Mesenteric fat pad (tissue), 1 donor: ENCODE results near the gene TSHZ2. TPM values are rescaled to one million over a fixed set of nuclear protein-coding genes. Genes with fewer than 3 reads are reported as not detected.

Source experiments
- DNase-seq: peaks from one replicate; pipeline ENCODE4 v3.0.0-alpha.2; 2020; ENCODE audit warnings: low spot score
- total RNA-seq: library from RNA; stranded (reverse); fragmentation: NEBNext Ultra II Directional; extraction: Animal tissue kit (Norgen Biotek cat#: 25700); gene quantifications from one replicate; pipeline ENCODE4 v1.2.1, GENCODE V29; 2021
- donor health status: DM: yes; HTN: yes; CAD: no.

TSHZ2 gene
- total RNA-seq, 1 donor from 2014 or later: 60.5 TPM

DNA sequence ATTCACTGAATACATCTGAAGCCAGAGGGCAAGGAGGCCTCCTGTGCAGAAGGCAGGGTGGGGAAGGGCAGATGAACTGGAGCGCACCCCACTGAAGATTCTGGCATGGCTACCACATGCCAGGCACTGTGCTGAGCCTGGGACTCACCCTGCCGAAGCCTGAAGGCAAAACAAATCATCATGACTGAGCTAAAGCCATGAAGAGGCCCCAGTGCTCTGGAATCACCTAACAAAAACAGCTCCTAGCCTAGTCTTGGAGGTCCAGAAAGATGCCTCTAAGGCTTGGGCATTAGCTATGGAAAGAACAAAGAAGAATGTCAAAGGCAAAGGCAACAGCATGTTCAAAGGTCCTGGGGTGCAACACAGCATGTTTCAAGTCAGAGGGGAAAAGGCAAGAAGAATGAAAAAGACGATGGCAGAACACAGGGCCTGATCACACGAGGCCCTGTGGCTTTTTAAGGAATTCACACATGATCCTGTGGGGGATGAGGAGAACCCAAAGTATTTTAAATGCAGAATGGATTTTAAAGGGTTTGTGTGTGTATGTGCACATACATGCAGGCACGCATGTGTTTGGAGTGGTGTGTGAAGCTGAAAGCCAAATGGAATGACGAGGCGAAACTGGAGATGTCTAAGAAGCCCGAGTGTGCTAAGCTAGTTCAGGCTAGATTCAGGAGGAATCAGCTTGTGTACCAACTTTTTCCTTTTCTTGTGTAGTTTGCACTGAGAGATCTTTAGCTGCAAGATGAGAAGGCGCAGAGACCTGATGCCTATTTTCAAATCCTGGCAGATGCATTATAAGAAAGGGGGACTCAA is 360.1 kb downstream of the TSHZ2 start:
- no peak for DNase-seq

- DNase-seq: no peak
These were observed 362.7 kb downstream of the TSHZ2 start for GRCh38 chr20:53334861-53335260.

DNA sequence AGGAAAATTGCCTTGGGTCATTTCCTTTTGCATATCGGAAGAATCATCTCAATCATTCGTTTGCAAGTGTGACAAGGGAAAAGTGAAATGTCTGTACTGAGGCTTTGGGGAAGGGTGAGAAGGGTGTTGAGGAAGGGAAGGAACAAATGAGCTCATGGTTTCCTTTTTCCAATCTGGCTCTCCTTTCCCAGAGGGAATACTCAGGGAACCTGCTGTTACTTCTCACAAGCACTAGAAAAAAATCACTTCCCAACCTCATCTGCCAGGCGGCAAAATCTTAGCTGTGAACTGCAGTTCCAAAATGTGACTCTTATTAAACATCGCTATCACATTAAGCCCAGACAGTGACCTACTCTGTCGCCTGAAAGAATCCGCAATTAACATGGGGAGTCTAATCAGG is 363.4 kb downstream of the TSHZ2 start:
- no peak for DNase-seq

- DNase-seq: no peak
These were observed 364.7 kb downstream of the TSHZ2 start for GRCh38 chr20:53336892-53337291.

GRCh38 chr20:53337390-53338101 is 365.4 kb downstream of the TSHZ2 start:
- no peak for DNase-seq

DNA sequence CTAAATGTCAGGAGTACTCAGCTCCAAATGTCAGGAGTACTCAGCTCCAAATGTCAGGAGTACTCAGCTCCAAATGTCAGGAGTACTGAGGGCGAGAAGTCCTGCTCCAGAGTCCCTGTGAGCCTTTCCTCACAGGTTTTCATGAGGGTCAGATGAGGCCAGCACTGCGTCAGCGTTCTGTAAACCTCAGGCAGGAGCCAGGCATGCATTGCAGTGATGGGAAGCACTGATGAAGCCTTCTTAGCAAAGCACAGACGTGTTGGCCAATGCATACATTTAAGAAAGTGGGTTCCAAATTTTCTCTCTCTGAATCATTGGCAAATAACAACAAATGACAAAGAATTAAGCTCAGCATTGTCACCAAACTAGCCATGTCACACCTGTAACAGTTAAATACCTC is 366.6 kb downstream of the TSHZ2 start:
- no peak for DNase-seq

DNA sequence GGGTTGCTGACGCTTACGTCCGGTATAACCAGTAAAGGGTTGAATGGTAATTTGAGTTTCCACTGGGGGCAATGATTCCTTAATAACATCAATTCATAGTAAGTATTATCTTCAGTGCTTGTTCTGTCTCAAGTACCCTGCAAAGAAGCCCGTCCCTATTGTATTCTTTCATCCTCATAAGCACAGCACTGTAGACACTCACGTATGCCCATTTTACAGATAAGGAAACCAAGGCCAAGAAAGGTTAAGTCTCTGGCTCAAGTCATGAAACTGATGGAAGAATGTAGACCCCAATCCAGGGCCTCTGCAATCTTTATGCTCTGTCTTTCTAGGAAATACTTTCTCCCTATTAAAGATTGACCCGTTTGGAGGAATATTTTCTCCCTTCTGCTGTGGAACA is 370.3 kb downstream of the TSHZ2 start:
- DNase-seq: no peak

- no peak for DNase-seq
These were observed 371.3 kb downstream of the TSHZ2 start for GRCh38 chr20:53343448-53343847.

DNA sequence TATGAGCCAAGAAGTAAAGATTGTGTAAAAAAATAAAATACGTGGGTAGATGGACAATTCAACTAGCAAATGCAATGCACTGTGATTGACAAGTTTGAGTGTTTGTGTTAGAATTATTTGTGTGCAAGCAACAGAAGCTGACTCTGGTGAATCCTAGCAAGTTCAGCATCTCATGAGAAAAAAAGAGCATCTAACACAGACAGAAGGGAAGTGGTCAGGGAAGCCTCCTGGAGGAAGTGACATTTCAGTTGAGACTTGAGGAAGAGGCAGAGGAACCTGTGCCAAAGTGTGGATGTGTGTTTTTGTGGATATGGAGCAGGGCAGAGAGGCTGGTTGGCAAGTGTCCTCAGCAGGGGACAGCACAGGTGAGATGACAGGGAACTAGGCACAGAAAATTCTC is 372.7 kb downstream of the TSHZ2 start:
- no peak for DNase-seq

DNA sequence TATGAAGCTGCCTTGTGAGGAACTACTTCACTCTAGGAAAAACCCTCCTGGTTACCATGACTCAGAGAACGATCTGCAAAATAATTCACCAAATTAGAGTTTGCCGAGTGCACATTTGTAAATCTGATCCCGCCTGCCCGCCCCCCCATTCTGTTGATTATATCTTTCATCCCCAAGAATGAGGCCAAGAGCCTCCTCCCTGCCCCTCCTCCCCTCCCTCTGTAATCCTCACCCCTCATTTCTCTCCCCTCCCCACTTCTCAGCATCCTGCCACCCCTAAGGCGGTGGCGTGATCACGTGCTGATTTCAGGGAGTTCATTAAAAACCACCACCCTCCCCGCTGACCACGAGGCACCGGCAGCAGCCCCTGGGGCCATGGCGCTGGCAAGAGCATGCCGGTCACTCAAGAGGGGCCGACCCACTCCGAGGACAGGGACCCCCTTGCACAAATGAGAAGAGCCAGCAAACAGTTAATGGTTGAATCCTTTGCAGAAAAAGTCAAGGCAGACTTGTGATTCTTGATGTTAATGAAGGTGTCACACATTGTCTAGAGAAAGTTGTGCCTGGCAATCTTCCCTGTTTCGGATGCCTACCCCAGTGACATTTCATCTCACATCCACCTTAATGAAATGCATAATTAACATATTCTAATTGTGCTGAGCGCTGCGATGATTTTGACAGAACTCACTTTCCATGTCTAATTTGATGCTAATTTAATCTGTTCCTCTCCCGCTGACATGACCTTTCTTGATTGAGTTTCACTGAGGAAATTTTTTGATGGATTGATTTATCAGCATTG is 373.6 kb downstream of the TSHZ2 start:
- no peak for DNase-seq

GRCh38 chr20:53346335-53346648 is 374.1 kb downstream of the TSHZ2 start:
- DNase-seq: no peak

DNA sequence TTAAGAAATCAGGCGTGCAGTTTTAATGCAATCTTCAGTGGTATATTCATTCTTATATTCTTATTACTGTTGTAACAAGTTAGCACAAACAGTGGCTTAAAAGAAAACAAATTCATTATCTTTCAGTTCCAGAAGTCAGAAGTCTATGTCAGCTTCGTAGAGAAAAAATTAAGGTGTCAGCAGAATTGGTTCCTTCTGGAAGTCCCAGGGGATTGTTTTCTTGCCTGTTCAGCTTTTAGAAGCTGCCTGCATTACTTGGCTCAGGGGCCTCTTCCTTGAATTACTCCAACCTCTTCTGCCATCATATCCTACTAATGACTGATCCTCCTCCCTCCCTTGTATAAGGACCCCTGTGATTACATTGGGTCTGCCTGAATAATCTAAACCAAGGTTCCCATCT is 377.6 kb downstream of the TSHZ2 start:
- no peak for DNase-seq

GRCh38 chr20:53352727-53353440 is 380.7 kb downstream of the TSHZ2 start:
- no peak for DNase-seq

GRCh38 chr20:53354314-53354713 is 382.2 kb downstream of the TSHZ2 start:
- no peak for DNase-seq

DNA sequence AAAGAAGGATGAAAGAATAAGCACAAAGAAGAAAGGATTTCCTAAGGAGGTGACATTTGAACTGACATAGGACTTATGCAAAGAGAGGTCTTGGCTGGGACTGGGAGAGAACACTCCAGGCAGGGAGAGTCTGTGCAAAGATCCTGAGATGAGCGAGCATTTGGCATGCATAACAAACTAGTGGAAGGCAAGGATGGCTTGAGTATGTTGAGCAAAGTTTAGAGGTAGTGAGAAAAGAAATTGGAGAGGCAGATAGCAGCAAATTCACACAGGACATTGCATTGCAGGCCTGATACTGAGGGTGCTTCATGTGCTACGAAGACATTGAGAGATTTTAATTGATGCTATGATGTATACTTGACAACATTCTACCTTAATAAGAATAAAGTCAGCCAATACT is 383.6 kb downstream of the TSHZ2 start:
- DNase-seq: no peak

DNA sequence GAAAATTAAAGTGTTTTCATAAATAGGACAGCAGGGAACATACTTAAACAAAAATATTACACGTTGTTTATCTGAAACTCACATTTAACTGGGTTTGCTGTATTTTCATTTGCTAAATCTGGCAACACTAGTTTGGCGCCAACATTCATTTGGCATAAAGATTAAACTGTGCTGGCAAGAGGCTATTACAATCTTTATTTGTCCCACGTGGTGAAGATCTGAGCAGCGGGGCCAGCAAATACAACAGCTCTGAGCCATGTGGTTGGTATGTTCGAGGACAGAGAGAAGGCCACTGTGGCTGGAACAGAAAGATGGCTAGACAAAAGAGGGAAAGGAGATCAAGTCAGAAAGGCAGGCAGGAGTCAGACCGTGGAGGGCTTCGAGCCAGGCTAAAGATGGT is 387.3 kb downstream of the TSHZ2 start:
- DNase-seq: no peak

DNA sequence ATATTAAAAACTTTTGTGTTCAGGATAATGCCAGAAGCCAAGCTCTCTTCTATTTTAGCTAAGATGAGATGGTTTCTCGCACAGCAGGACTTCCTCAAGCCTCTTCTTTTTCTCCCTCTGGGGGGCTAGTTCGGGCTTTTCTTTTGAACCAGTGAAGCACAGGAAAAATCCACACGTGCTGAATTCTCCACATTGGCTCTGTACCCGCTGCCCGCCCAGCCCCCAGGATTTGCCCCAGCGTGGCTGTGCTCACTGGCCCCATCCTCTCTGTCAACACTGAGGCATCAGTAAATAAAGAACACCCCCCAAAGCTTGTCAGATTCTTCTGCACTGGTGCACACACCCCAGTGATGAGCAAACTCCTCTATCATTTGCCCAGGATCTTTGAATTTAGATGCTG is 388.7 kb downstream of the TSHZ2 start:
- DNase-seq: no peak

- no peak for DNase-seq
These were observed 390.6 kb downstream of the TSHZ2 start for GRCh38 chr20:53362736-53363135.

GRCh38 chr20:53364646-53365045 is 392.5 kb downstream of the TSHZ2 start:
- DNase-seq: no peak

- DNase-seq: no peak
These were observed 392.9 kb downstream of the TSHZ2 start for GRCh38 chr20:53365076-53365475.

DNA sequence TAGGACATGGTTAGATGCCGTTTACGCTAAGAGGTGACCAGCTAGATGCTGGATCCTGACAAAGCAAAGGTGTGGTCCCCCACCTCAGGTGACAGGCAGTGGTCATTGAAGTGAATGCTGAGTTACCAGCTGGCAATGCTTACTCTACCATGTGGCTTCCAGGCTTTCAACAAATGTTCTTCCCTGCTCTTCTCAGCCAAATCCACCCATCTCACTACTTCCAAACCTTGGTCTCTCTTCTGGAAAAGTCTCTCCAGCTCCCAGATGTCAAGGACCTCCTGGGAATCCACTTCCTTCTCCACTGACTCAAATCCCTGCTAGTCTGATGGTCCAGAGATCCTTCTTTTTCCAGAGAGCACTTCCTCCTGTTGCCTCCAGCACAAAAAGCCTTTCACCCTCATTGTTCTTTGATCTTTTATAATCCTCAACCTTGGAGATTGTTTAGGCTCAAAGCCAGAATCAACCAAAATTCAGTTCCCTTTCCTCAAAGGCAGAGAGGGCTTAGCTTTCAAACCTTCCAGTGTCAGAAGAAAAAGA is 393.4 kb downstream of the TSHZ2 start:
- DNase-seq: no peak
